Peyer's patch (tissue), 4 donors: Measurements from ENCODE around the gene SSU72.

Experiments used
- POLR2A ChIP-seq, 2 donors: fragments of 450-650 bp; IDR thresholded peaks; one replicate each; pipeline ENCODE4 v1.5.1; 2017; ENCODE audit warnings: antibody characterized with exemption in 2 of 2, mild to moderate bottlenecking in 2 of 2, moderate library complexity in 2 of 2
- TF ChIP-seq, protein P1 (sequence below), 6 experiments: fragments of 450-650 bp in 4 of 6; fragments of 200-600 bp in 2 of 6; sonication (generic) in 1 of 6; IDR thresholded peaks; one replicate each; pipeline ENCODE4 v1.5.1; 2017 to 2019; ENCODE audit warnings: antibody characterized with exemption in 6 of 6, mild to moderate bottlenecking in 3 of 6, moderate library complexity in 1 of 6

GRCh38 chr1:1601564-1602303, 27.1 kb upstream of the SSU72 start:
- TF ChIP-seq, protein P1, sequence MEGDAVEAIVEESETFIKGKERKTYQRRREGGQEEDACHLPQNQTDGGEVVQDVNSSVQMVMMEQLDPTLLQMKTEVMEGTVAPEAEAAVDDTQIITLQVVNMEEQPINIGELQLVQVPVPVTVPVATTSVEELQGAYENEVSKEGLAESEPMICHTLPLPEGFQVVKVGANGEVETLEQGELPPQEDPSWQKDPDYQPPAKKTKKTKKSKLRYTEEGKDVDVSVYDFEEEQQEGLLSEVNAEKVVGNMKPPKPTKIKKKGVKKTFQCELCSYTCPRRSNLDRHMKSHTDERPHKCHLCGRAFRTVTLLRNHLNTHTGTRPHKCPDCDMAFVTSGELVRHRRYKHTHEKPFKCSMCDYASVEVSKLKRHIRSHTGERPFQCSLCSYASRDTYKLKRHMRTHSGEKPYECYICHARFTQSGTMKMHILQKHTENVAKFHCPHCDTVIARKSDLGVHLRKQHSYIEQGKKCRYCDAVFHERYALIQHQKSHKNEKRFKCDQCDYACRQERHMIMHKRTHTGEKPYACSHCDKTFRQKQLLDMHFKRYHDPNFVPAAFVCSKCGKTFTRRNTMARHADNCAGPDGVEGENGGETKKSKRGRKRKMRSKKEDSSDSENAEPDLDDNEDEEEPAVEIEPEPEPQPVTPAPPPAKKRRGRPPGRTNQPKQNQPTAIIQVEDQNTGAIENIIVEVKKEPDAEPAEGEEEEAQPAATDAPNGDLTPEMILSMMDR (IDR thresholded peaks at IDR 0.05): no peak
- no peak for TF ChIP-seq POLR2A (IDR thresholded peaks at IDR 0.05)
